Fibroblast of pulmonary artery (primary cell): ENCODE data around the gene RBFOX2.

Experiments used
- DNase-seq: peaks from one replicate; pipeline ENCODE4 v3.0.0-alpha.2; 2010; ENCODE audit warnings: low read depth
- H3K4me3 ChIP-seq: replicated peaks from 2 replicates; pipeline ENCODE4 v1.5.1; 2011; ENCODE audit warnings: low read depth, mild to moderate bottlenecking, control low read depth, low read length, moderate library complexity
- TF ChIP-seq, protein P1 (sequence below): IDR thresholded peaks from 2 replicates; pipeline ENCODE4 v1.5.1; 2011; ENCODE audit warnings: mild to moderate bottlenecking, control low read depth, low read length, inconsistent platforms; ENCODE audit errors: missing control alignments

RBFOX2 gene

DNA sequence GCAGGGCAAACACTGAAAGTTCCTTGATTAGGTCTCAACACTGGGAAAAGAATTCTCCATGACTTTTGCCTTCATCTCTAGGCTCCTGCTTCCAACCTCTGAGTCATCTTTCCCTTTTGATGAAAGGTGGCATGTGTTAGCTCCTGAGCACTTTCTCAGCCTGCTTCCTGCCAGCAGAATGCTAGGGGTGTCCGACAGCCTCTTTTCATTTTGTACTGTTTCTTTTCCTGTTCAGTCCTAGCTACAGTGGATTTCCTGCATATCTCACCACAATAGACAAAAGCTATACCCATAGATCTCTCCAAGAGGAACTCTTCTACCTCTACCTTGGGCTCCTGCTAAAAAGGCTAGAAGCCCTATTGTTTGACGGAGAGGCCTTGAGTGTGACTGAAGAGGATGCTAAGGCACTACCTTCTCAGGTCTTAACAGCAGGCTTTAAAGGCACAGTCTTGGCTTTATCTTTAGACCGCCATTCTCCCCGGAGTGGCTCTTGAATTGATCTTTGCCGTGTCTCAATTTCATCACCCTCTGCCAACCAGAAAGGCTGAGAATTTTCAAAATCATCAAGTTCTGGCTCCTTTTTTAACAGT lies 145.5 kb downstream of the RBFOX2 start:
- no peak overlapping the region for H3K4me3 ChIP-seq
- TF ChIP-seq, protein P1, sequence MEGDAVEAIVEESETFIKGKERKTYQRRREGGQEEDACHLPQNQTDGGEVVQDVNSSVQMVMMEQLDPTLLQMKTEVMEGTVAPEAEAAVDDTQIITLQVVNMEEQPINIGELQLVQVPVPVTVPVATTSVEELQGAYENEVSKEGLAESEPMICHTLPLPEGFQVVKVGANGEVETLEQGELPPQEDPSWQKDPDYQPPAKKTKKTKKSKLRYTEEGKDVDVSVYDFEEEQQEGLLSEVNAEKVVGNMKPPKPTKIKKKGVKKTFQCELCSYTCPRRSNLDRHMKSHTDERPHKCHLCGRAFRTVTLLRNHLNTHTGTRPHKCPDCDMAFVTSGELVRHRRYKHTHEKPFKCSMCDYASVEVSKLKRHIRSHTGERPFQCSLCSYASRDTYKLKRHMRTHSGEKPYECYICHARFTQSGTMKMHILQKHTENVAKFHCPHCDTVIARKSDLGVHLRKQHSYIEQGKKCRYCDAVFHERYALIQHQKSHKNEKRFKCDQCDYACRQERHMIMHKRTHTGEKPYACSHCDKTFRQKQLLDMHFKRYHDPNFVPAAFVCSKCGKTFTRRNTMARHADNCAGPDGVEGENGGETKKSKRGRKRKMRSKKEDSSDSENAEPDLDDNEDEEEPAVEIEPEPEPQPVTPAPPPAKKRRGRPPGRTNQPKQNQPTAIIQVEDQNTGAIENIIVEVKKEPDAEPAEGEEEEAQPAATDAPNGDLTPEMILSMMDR = no peak
- DNase-seq = peak; percentile 61

DNA sequence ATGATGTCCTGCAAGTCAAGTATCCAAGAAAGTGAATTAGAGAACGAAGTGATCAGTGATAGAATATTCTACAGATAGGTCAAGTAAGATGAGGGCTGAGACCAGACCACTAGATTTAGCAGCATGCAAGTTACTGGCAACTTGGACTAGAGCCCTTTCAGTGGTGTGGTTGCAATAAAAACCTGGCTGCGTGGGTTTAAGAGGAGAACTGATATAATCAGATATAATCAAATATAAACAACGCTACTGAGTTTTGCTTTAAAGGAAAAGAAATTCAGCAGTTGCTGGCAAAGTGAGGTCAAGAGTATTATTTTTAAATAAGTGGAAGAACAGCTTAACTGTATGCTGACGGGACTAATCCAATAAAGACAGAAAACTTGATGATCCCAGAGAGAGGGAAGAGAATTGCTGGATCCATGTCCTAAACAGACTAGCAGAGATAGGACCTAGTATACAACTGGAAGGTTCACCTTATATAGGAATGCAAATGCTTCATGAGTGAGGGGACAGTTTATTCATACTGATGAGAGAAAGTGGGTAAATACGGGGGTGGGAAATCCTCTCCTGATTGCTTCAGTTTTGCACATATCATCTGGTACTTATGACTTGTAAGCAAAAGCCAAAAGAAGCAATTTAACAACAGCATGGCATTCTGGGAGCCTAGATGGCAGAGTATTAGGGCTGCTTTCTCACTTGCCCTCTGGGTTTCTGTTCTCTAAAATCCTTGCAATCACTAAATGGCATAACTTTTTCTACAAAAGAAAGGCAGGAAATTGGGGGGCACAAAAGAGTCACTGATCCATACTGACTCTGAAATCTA lies 146.2 kb downstream of the RBFOX2 start:
- H3K4me3 ChIP-seq = no peak overlapping the region
- TF ChIP-seq, protein P1 = no peak
- DNase-seq = no peak

DNA sequence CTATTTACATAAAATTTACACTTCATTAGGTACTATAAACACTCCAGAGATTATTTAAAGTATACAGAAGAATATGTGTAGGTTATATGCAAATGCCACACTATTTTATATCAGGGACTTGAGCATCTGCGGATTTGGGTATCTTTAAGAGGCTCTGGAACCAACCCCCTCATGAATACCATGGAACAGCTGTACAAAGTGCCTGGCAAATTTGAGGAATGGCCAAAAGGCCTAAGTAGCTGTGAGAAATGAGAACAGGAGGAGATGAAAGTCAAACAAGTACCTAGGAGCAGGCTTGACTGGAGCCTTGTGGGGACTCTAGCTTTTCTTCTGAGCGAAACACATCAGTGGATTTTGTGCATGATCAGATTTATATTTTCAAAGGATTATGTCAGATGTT lies 149.3 kb downstream of the RBFOX2 start:
- no peak overlapping the region for H3K4me3 ChIP-seq
- TF ChIP-seq, protein P1 = no peak
- DNase-seq = no peak

DNA sequence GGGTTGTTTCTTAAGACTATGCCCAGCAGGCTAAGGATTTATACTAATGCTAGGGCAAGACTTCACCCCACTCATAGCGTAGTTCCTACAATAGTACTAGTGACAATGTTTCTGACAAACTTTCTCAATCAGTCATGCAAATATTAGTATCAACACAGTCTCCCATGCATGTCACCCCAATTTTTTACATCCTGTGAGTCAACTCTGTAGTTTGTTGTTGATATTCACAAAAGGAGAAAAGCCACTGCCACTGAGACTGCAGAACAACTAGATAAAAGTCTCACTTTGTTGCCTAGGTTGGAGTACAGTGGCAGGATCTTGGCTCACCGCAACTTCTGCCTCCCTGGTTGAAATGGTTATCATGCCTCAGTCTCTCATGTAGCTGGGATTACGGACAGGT lies 155.2 kb downstream of the RBFOX2 start:
- DNase-seq = no peak
- TF ChIP-seq, protein P1 = no peak
- H3K4me3 ChIP-seq = no peak overlapping the region

DNA sequence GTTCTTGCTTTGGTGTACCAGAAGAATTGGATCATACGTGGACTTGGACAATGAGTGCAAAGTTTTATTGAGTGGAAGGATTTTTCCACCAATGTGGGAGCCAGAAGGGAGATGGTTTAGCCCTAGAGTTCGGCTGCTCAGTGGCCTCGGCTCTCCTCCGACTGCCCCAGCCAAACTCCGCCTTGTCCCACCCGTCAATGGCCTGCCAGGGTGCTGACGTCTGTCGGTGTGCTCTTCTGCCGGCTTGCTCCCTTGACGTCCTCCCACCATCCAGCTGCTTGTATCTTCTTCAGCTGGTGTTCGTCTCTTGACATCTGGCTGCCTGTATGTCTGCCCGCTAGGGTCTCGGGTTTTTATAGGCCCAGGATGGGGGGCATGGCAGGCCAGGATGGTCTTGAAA lies 156.2 kb downstream of the RBFOX2 start:
- TF ChIP-seq, protein P1 = no peak
- no peak for DNase-seq

DNA sequence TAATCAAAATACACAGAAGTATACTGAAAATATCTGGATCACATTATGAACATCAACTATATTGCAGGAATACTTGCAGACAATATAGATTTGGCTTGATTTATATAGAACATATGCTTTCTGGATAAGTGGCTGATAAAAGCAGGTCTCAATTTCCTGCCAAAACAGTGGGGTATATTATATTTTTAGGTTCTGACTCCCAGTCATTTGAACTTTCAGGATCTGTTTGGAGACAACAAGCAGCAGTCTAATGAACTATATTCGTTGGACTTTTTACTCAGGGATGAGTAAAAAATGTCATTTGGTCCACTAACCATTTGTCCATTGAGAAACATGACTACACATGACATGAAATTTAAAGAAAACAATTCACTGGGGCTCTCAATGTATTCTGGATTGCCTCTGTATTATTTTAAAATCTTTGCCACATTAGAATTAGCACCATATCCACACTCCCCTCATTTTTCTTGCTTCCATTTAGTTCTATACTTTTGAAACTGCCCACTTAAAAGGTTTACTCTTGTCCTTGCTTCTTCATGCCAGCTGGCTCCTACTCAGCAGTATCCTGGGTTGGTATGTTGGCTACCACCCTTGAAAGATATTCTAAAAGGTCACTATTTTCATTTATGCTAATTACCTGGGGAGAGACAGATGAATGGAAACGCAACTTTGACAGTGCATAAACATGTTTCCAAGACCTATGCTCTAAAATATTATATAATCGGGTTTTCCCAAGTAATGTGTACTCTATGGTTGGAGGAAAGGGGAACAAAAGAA lies 157.9 kb downstream of the RBFOX2 start:
- no peak for DNase-seq
- H3K4me3 ChIP-seq = no peak overlapping the region
- TF ChIP-seq, protein P1 = no peak

More for the DNA sequence above, 156.2 kb downstream of the RBFOX2 start:
- no peak overlapping the region for H3K4me3 ChIP-seq
